Gastrocnemius medialis (tissue), 4 donors: ENCODE measurements around the gene TAF3. TPM values are rescaled to one million over a fixed set of nuclear protein-coding genes. Genes with fewer than 3 reads are reported as not detected.
"Not testable (repeated sequence)": the region's sequence is repeated elsewhere in the genome, so short reads cannot be mapped to it uniquely, and the experiment has no call there.

ENCODE experiments used
- ATAC-seq, 2 donors: fragments of 150-250 bp; one replicate each; pipeline ENCODE4 v1.9.1; 2016
- DNase-seq, 2 donors: peaks; one replicate each; pipeline ENCODE4 v3.0.0-alpha.2; 2019
- H3K27ac ChIP-seq, 4 donors: fragments of 200-600 bp; sonication (generic); 1 replicate in 1 of 4; 2 replicates in 3 of 4; pipeline ENCODE4 v1.5.1; 2016 to 2018; ENCODE audit warnings: mild to moderate bottlenecking in 2 of 4, moderate library complexity in 1 of 4
- H3K27me3 ChIP-seq, 3 donors: fragments of 200-600 bp; sonication (generic) in 2 of 3; 1 replicate in 1 of 3; 2 replicates in 2 of 3; pipeline versions ENCODE4 v1.5.1 to v1.6.0; 2016 to 2019; ENCODE audit warnings: mild to moderate bottlenecking in 1 of 3, moderate library complexity in 1 of 3
- H3K36me3 ChIP-seq, 2 donors: fragments of 200-600 bp; sonication (generic) in 1 of 2; one replicate each; pipeline ENCODE4 v1.5.1; 2017 to 2018
- H3K4me1 ChIP-seq, 2 donors: fragments of 200-600 bp; sonication (generic) in 1 of 2; one replicate each; pipeline ENCODE4 v1.5.1; 2016 to 2017; ENCODE audit warnings: mild to moderate bottlenecking in 2 of 2
- H3K4me3 ChIP-seq, 4 donors: fragments of 200-600 bp; sonication (generic) in 3 of 4; 1 replicate in 1 of 4; 2 replicates in 3 of 4; pipeline ENCODE4 v1.5.1; 2016 to 2019; ENCODE audit warnings: mild to moderate bottlenecking in 2 of 4
- H3K9me3 ChIP-seq, 3 donors: fragments of 200-600 bp; sonication (generic) in 2 of 3; 1 replicate in 1 of 3; 2 replicates in 2 of 3; pipeline ENCODE4 v1.5.1; 2016 to 2019
- CTCF ChIP-seq, 5 experiments: fragments of 450-650 bp in 3 of 5; fragments of 200-600 bp in 2 of 5; sonication (generic) in 2 of 5; IDR thresholded peaks in 4 of 5; conservative IDR thresholded peaks in 1 of 5; 1 replicate in 4 of 5; 2 replicates in 1 of 5; pipeline ENCODE4 v1.5.1; 2016 to 2019; ENCODE audit warnings: antibody characterized with exemption in 5 of 5, mild to moderate bottlenecking in 3 of 5, moderate library complexity in 3 of 5
- POLR2A ChIP-seq, 2 donors: fragments of 450-650 bp; IDR thresholded peaks; one replicate each; pipeline ENCODE4 v1.6.1; 2017; ENCODE audit warnings: antibody characterized with exemption in 2 of 2, mild to moderate bottlenecking in 2 of 2, moderate library complexity in 2 of 2
- in situ Hi-C, 4 donors: fragments of 200-750 bp; cut with MboI; loops; one replicate each; pipeline versions ENCODE4 v1.15.0 to v1.8.0; 2017; ENCODE audit warnings: low sequenced_read_pairs in 4 of 4
- intact Hi-C: fragments of 100-400 bp; cut with DNase I; formaldehyde crosslinking; loops from one replicate; pipeline ENCODE4 v1.15.1; 2023; ENCODE audit warnings: low total_unique reads
- total RNA-seq, 4 donors: library from RNA; depleted of rRNA; stranded (reverse); fragments of >200 nt; gene quantifications; one replicate each; pipeline versions ENCODE4 v1.1.0 to v1.2.3, GENCODE V29; 2016

TAF3 gene
- total RNA-seq, 4 donors from 2014 or later, result 5.0 to 14.8 (median 9.6) TPM

- TF ChIP-seq CTCF (IDR thresholded peaks at IDR 0.05 in 4 of 5, conservative IDR thresholded peaks at IDR 0.05 in 1 of 5) (no peak), POLR2A (IDR thresholded peaks at IDR 0.05) (no peak)
- no peaks in the 10 kb centered on the region for H3K9me3 ChIP-seq
- DNase-seq, result no peak
- H3K36me3 ChIP-seq, result peaks cover 0 to 28% of the 10 kb centered on the region in 2 donors
- no peak for ATAC-seq
- H3K4me1 ChIP-seq, result no peaks in the 10 kb centered on the region
- H3K27me3 ChIP-seq, result no peaks in the 10 kb centered on the region
- no peak overlapping the region for H3K4me3 ChIP-seq
- in situ Hi-C loops (no loop called here), intact Hi-C loops (no loop called here)
- no peak overlapping the region for H3K27ac ChIP-seq
Observed at GRCh38 chr10:7811000-7811399, 7.3 kb upstream of the TAF3 start.

DNA sequence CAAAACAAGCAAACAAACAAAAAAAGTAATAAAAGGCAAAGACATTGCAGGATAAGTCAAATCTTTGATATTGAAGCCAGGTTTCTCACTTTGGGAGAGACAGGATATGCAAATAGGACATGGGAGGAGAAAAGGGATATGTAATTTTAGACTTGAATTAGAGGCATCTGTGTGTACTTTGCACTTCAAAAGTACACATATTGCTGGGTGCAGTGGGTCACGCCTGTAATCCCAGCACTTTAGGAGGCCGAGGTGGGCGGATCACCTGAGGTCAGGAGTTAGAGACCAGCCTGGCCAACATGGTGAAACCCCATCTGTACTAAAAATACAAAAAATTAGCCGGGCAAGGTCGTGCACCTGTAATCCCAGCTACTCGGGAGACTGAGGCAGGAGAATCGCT, 6.6 kb upstream of the TAF3 start:
- H3K36me3 ChIP-seq, result peaks cover 0 to 22% of the 10 kb centered on the region in 2 donors
- DNase-seq, H3K27me3 ChIP-seq, in situ Hi-C loops, ATAC-seq, H3K9me3 ChIP-seq, H3K27ac ChIP-seq, intact Hi-C loops, H3K4me1 ChIP-seq, H3K4me3 ChIP-seq: not testable (repeated sequence)

- Histone ChIP-seq H3K27ac (no peak overlapping the region), H3K9me3 (no peaks in the 10 kb centered on the region), H3K36me3 (peaks cover 0 to 5% of the 10 kb centered on the region in 2 donors), H3K4me3 (no peak overlapping the region), H3K4me1 (peaks cover 5 to 7% of the 10 kb centered on the region in 2 donors), H3K27me3 (no peaks in the 10 kb centered on the region)
- ATAC-seq, result no peak
- no peak for TF ChIP-seq CTCF (IDR thresholded peaks at IDR 0.05 in 4 of 5, conservative IDR thresholded peaks at IDR 0.05 in 1 of 5)
- no peak for TF ChIP-seq POLR2A (IDR thresholded peaks at IDR 0.05)
- no peak for DNase-seq
- intact Hi-C loops (no loop called here), in situ Hi-C loops (no loop called here)
Observed at GRCh38 chr10:7813481-7813880, 4.8 kb upstream of the TAF3 start.

- Histone ChIP-seq H3K4me1 (peaks cover 19 to 31% of the 10 kb centered on the region in 2 donors), H3K27me3 (no peaks in the 10 kb centered on the region), H3K36me3 (no peaks in the 10 kb centered on the region), H3K9me3 (no peaks in the 10 kb centered on the region), H3K27ac (no peak overlapping the region), H3K4me3 (peak overlapping the region; percentile 74 to 100 (median 98))
- intact Hi-C loops (no loop called here), in situ Hi-C loops (no loop called here)
- ATAC-seq, result no peak
- no peak for TF ChIP-seq CTCF (IDR thresholded peaks at IDR 0.05 in 4 of 5, conservative IDR thresholded peaks at IDR 0.05 in 1 of 5)
- TF ChIP-seq POLR2A (IDR thresholded peaks at IDR 0.05), result no peak
- DNase-seq, result no peak
Observed at GRCh38 chr10:7817576-7817975, 729 bp upstream of the TAF3 start.

DNA sequence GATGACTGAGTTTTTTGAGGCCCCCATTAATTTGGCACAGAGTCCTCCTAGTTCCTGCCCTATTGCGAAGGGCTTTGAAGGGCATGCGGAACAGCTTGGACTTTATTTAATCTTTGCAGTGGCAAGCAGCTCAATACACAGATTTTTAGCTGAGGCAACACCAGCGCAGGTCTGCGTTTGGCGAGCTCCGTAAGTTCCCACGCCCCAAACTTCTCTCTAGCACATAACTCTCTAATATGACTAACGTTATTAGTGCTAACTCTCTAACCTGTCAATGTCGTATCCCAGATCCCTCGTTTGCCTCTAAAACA, 366 bp upstream of the TAF3 start:
- intact Hi-C loops (loop anchor here (1.0 kb wide), 1 partner anchor 30 kb away; the partner anchor contains the start of gene ATP5F1C), in situ Hi-C loops (no loop called here)
- Histone ChIP-seq H3K27ac (peak overlapping the region; percentile 80 to 90 (median 82)), H3K36me3 (no peaks in the 10 kb centered on the region), H3K9me3 (no peaks in the 10 kb centered on the region), H3K4me3 (peak overlapping the region; percentile 74 to 100 (median 98)), H3K4me1 (peaks cover 19 to 31% of the 10 kb centered on the region in 2 donors), H3K27me3 (no peaks in the 10 kb centered on the region)
- ATAC-seq (peak; percentile 6 to 30), DNase-seq (no peak)
- no peak for TF ChIP-seq POLR2A (IDR thresholded peaks at IDR 0.05)
- TF ChIP-seq CTCF (IDR thresholded peaks at IDR 0.05 in 4 of 5, conservative IDR thresholded peaks at IDR 0.05 in 1 of 5), result no peak
